GM12801 (cell line): Measurements from ENCODE around the gene PCSK2.

Source experiments
- CTCF ChIP-seq: IDR thresholded peaks from one replicate; pipeline ENCODE4 v1.5.1; 2011; ENCODE audit warnings: control low read depth; ENCODE audit not compliant: insufficient read length; ENCODE audit errors: extremely low read depth

The PCSK2 gene

GRCh38 chr20:17481661-17482060, 254.8 kb downstream of the PCSK2 start:
- TF ChIP-seq CTCF = no peak

GRCh38 chr20:17482536-17482935, 255.7 kb downstream of the PCSK2 start:
- no peak for TF ChIP-seq CTCF

GRCh38 chr20:17485017-17485416, 258.2 kb downstream of the PCSK2 start:
- TF ChIP-seq CTCF = no peak

- no peak for TF ChIP-seq CTCF
Measured at GRCh38 chr20:17488916-17489600, 262.2 kb downstream of the PCSK2 start.

- no peak for TF ChIP-seq CTCF
Measured at GRCh38 chr20:17490501-17490900, 263.7 kb downstream of the PCSK2 start.

GRCh38 chr20:17491041-17491440, 264.2 kb downstream of the PCSK2 start:
- no peak for TF ChIP-seq CTCF

- TF ChIP-seq CTCF = no peak
Measured at GRCh38 chr20:17491488-17491887, 264.6 kb downstream of the PCSK2 start.

- TF ChIP-seq CTCF = no peak
Measured at GRCh38 chr20:17493173-17493572, 266.3 kb downstream of the PCSK2 start.
